GM12801 (cell line): ENCODE data around the gene TFG.

ENCODE experiments used
- CTCF ChIP-seq: IDR thresholded peaks from one replicate; pipeline ENCODE4 v1.5.1; 2011; ENCODE audit warnings: control low read depth; ENCODE audit not compliant: insufficient read length; ENCODE audit errors: extremely low read depth

Gene TFG

GRCh38 chr3:100760377-100760776 lies 51.1 kb downstream of the TFG start:
- TF ChIP-seq CTCF = no peak

GRCh38 chr3:100761211-100761942 lies 52.1 kb downstream of the TFG start:
- TF ChIP-seq CTCF = no peak

- no peak for TF ChIP-seq CTCF
Observed at GRCh38 chr3:100761951-100762350, 52.7 kb downstream of the TFG start.

GRCh38 chr3:100765437-100765975 lies 56.2 kb downstream of the TFG start:
- TF ChIP-seq CTCF = no peak

GRCh38 chr3:100766069-100766468 lies 56.8 kb downstream of the TFG start:
- no peak for TF ChIP-seq CTCF

- TF ChIP-seq CTCF = no peak
Observed at GRCh38 chr3:100769693-100770092, 60.4 kb downstream of the TFG start.

GRCh38 chr3:100775226-100775625 lies 65.9 kb downstream of the TFG start:
- TF ChIP-seq CTCF = no peak
